ENCODE measurements around the gene MIA. TPM values are rescaled to one million over a fixed set of nuclear protein-coding genes. Genes with fewer than 3 reads are reported as not detected.

Gene MIA
- total and polyA plus RNA-seq, 9 of the 15 experiments (the other 6 are each of a cell fraction or from before 2014, with no cell fraction given): 0.21 TPM; not detected in 8

DNA sequence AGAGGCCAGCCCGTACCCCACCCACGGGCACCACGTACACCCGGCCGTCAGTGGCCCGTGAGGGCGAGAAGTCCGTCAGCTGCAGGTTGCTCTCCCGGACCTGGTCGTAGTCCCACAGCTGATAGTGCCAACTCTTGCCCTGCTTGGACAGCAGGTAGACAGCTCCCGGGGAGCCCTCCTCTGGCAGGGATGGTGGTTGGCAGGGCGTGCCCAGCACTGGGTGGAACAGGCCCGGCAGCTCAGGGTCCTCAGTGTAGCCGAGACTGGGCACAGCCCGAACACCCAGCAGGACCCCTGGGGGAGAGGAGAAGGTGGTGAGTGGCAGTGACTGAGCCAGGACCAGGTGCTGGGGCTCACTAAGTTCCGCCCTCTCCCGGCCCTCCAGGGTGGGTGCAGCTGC is 32.8 kb upstream of the MIA start:
- Histone ChIP-seq H4K20me1 (replicated peaks; ENCODE audit: control insufficient read depth, insufficient read depth, low read length) (0 out of 2 replicates have a peak, but pooled peaks cover 3% of the 10 kb centered on the region), H3K27ac (ENCODE audit: extremely low read depth, low read depth, low read length) (no peak overlapping the region), H2AFZ (ENCODE audit: low read depth, low read length) (no peak overlapping the region), H3K4me1 (replicated peaks in 1 of 2; ENCODE audit: control insufficient read depth in 2 of 2, insufficient read depth in 2 of 2, low read length in 2 of 2) (peaks cover 0 to 42% of the 10 kb centered on the region in 2 experiments; a peak in 3 of 5 replicates), H3K9ac (ENCODE audit: insufficient read depth in 1 of 2, low read depth in 2 of 2, low read length in 2 of 2) (peak overlapping the region in 1 of 2 experiments; percentile 74; a peak in 2 of 4 replicates), H3K9me1 (ENCODE audit: control insufficient read depth, insufficient read depth, low read length) (no peaks in the 10 kb centered on the region), H3K27me3 (ENCODE audit: control insufficient read depth in 2 of 2, insufficient read depth in 2 of 2, low read length in 2 of 2) (no peaks in the 10 kb centered on the region), H3K79me2 (ENCODE audit: control insufficient read depth, insufficient read depth, low read length) (no peaks in the 10 kb centered on the region), H3K9me3 (replicated peaks; ENCODE audit: control insufficient read depth, insufficient read depth, low read depth, low read length) (no peaks in the 10 kb centered on the region), H3K36me3 (ENCODE audit: control insufficient read depth, insufficient read depth, low read length) (peaks cover 23% of the 10 kb centered on the region; the same call in 2 of the 3 replicates), H3K4me2 (ENCODE audit: insufficient read depth, low read length) (no peak overlapping the region), H3K4me3 (no peak overlapping the region)
- FAIRE-seq (no peak), ATAC-seq (no peak), DNase-seq (ENCODE audit: extremely low read depth in 1 of 4, low spot score in 3 of 4) (no peak)
- WGBS (ENCODE audit: insufficient coverage, low coverage, missing lambda C conversion rate): 77% methylated on average over 16 of the region's 17 CpGs
- intact Hi-C loops (cut with micrococcal nuclease) (loop anchor here (5.0 kb wide), 1 partner anchor 80 kb away; no protein-coding TSS in a partner anchor), in situ Hi-C loops (cut with MboI) (no loop called here)
- CTCF ChIA-PET (ENCODE audit: low intra/inter-chr PET ratio): no interaction called here
- TF ChIP-seq SLC30A9 (CRISPR knock-in tag; IDR thresholded peaks at IDR 0.05) (no peak), SAFB2 (IDR thresholded peaks at IDR 0.05; ENCODE audit: borderline replicate concordance, low read depth, low read length, severe bottlenecking) (no peak), SMARCC2 (IDR thresholded peaks at IDR 0.05; ENCODE audit: low read depth) (no peak), PHTF2 (CRISPR knock-in tag; IDR thresholded peaks at IDR 0.05) (no peak), BHLHE40 (IDR thresholded peaks at IDR 0.05; ENCODE audit: low read length) (no peak), COPS2 (conservative IDR thresholded peaks at IDR 0.05) (no peak), RBM22 (IDR thresholded peaks at IDR 0.05; ENCODE audit: low read depth, low read length, poor library complexity, severe bottlenecking) (no peak), RBFOX2 (IDR thresholded peaks at IDR 0.05; ENCODE audit: low read depth, low read length) (peak; percentile 35; the same call in 1 of the 2 replicates), POLR3G (IDR thresholded peaks at IDR 0.05; ENCODE audit: extremely low read depth, insufficient read length, insufficient replicate concordance) (no peak), ARID2 (IDR thresholded peaks at IDR 0.05) (no peak), HDAC6 (IDR thresholded peaks at IDR 0.05; ENCODE audit: low read depth, low read length) (no peak), HNRNPH1 (optimal IDR thresholded peaks at IDR 0.05; ENCODE audit: low read depth, low read length) (no peak), POLR2G (IDR thresholded peaks at IDR 0.05; ENCODE audit: low read depth, low read length) (peak; percentile 67; the same call in 1 of the 2 replicates)
- TF ChIP-seq, protein P1, sequence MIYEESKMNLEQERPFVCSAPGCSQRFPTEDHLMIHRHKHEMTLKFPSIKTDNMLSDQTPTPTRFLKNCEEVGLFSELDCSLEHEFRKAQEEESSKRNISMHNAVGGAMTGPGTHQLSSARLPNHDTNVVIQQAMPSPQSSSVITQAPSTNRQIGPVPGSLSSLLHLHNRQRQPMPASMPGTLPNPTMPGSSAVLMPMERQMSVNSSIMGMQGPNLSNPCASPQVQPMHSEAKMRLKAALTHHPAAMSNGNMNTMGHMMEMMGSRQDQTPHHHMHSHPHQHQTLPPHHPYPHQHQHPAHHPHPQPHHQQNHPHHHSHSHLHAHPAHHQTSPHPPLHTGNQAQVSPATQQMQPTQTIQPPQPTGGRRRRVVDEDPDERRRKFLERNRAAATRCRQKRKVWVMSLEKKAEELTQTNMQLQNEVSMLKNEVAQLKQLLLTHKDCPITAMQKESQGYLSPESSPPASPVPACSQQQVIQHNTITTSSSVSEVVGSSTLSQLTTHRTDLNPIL (CRISPR knock-in tag; IDR thresholded peaks at IDR 0.05): no peak
- no TSS peak for BruUV-seq (replicated peaks)
- POLR2A ChIA-PET: interaction anchor here (0.7 to 1.6 kb wide), 3 partner anchors 8 to 450 kb away, joined by 3 to 6 read pairs (median 4); partner anchors contain the start of genes ACTMAP and SNRPA

Measured in K562 (cell line).